MM.1S (cell line): ENCODE measurements around the gene CRTC2.

Experiments
- DNase-seq: peaks from one replicate; pipeline ENCODE4 v3.0.0-alpha.2; 2015
- H2AFZ ChIP-seq: fragments of 300-600 bp; sonication (generic); 2 replicates; pipeline ENCODE4 v1.6.0; 2016; ENCODE audit warnings: antibody characterized with exemption, low read length
- H3F3A ChIP-seq: fragments of 300-600 bp; sonication (generic); 2 replicates; pipeline ENCODE4 v1.6.1; 2016; ENCODE audit warnings: mild to moderate bottlenecking, antibody characterized with exemption, low read length, moderate library complexity, mixed read lengths; ENCODE audit not compliant: insufficient read depth
- H3K27ac ChIP-seq: fragments of 300-600 bp; sonication (generic); 2 replicates; pipeline ENCODE4 v1.5.1; 2016; ENCODE audit warnings: mild to moderate bottlenecking, low read length
- H3K27me3 ChIP-seq: fragments of 300-600 bp; sonication (generic); replicated peaks from 2 replicates; pipeline ENCODE4 v1.6.0; 2016; ENCODE audit warnings: low read length; ENCODE audit not compliant: insufficient read depth
- H3K36me3 ChIP-seq: fragments of 300-600 bp; sonication (generic); replicated peaks from 2 replicates; pipeline ENCODE4 v1.6.1; 2016; ENCODE audit warnings: mild to moderate bottlenecking, low read length, mixed read lengths; ENCODE audit not compliant: insufficient read depth
- H3K4me1 ChIP-seq: fragments of 300-600 bp; sonication (generic); 2 replicates; pipeline ENCODE4 v1.6.1; 2016; ENCODE audit warnings: low read length, mixed read lengths
- H3K4me2 ChIP-seq: fragments of 300-600 bp; sonication (generic); 2 replicates; pipeline ENCODE4 v1.6.0; 2016; ENCODE audit warnings: low read depth, low read length
- H3K4me3 ChIP-seq: fragments of 300-600 bp; sonication (generic); 2 replicates; pipeline ENCODE4 v1.5.1; 2016; ENCODE audit warnings: low read length, mixed read lengths
- H3K79me2 ChIP-seq: fragments of 300-600 bp; sonication (generic); 2 replicates; pipeline ENCODE4 v1.6.1; 2016; ENCODE audit warnings: mixed run types, low read length, mixed read lengths
- H3K9ac ChIP-seq: fragments of 300-600 bp; sonication (generic); 2 replicates; pipeline ENCODE4 v1.6.1; 2016; ENCODE audit warnings: low read length, mixed read lengths
- H3K9me2 ChIP-seq: fragments of 300-600 bp; sonication (generic); replicated peaks from 2 replicates; pipeline ENCODE4 v1.6.1; 2016; ENCODE audit warnings: mild to moderate bottlenecking, low read length, mixed read lengths; ENCODE audit not compliant: insufficient read depth
- H3K9me3 ChIP-seq: fragments of 300-600 bp; sonication (generic); replicated peaks from 2 replicates; pipeline ENCODE4 v1.6.1; 2016; ENCODE audit warnings: mild to moderate bottlenecking, low read length, mixed read lengths; ENCODE audit not compliant: insufficient read depth
- H4K20me1 ChIP-seq: fragments of 300-600 bp; sonication (generic); 2 replicates; pipeline ENCODE4 v1.6.1; 2016; ENCODE audit warnings: mild to moderate bottlenecking, low read length, moderate library complexity, mixed read lengths; ENCODE audit not compliant: insufficient read depth
- EZH2 ChIP-seq: fragments of 300-600 bp; sonication (generic); optimal IDR thresholded peaks from 2 replicates; pipeline ENCODE3; 2017; ENCODE audit warnings: low read depth, mild to moderate bottlenecking, antibody characterized with exemption, low read length, mixed read lengths
- EZH2phosphoT487 ChIP-seq: fragments of 300-600 bp; sonication (generic); IDR thresholded peaks from 2 replicates; pipeline ENCODE4 v1.6.1; 2018; ENCODE audit warnings: antibody characterized with exemption, low read length
- TF ChIP-seq, protein P1 (sequence below): fragments of 300-600 bp; sonication (generic); IDR thresholded peaks from 2 replicates; pipeline ENCODE4 v1.5.1; 2016; ENCODE audit warnings: antibody characterized with exemption, low read length, mixed read lengths

CRTC2 gene

DNA sequence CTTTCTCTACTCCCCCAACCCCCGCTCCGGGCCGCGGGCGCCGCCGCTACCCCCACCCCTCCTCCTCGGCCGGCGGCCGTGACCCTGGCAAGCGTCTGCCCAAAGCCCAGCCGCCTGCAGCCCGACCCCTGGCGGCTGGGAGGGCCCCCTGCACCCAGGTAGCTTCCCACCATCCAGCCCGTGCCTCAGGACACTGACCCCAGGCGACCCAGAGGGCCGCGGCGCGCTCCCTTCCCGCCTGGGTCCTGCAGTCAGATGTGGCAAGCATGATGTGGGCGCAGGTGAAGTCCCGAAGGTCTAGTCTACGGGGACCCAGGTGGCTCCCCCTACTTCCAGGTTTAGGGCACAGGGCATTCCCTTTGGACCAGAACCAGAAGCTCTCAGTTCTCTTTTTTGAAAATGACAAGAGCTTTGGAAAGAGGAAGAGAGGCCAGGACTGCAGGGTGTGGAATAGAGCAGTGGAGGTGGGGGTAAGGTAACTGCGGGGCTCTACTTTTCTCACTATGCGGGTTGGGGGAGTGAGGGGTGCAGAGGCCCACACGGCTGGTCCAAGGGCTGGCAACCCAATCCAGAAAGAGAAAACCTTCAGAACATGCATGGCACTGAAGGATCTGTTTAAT is 11.7 kb downstream of the CRTC2 start, which contains the start of gene DENND4B:
Gene DENND4B (minus strand): TSS at position 97 of the 620 bp plus-strand sequence. CDS start 2,344 bp downstream, outside the sequence.
- H3K79me2 ChIP-seq = peaks cover 28% of the 10 kb centered on the region
- H3K4me3 ChIP-seq = peak within 1 kb of the TSS; percentile 91
- peaks cover 5% of the 10 kb centered on the region for H3K4me1 ChIP-seq
- H3K9me2 ChIP-seq = no peaks in the 10 kb centered on the region
- H2AFZ ChIP-seq = peak within 1 kb of the TSS; percentile 71
- H3K27ac ChIP-seq = peak within 1 kb of the TSS; percentile 85
- 0 out of 2 replicates have a peak, but pooled peaks cover 2% of the 10 kb centered on the region for H3K36me3 ChIP-seq
- peaks cover 28% of the 10 kb centered on the region for H3F3A ChIP-seq
- H3K9ac ChIP-seq = peak within 1 kb of the TSS; percentile 86
- no peak for TF ChIP-seq EZH2
- TF ChIP-seq, protein P1, sequence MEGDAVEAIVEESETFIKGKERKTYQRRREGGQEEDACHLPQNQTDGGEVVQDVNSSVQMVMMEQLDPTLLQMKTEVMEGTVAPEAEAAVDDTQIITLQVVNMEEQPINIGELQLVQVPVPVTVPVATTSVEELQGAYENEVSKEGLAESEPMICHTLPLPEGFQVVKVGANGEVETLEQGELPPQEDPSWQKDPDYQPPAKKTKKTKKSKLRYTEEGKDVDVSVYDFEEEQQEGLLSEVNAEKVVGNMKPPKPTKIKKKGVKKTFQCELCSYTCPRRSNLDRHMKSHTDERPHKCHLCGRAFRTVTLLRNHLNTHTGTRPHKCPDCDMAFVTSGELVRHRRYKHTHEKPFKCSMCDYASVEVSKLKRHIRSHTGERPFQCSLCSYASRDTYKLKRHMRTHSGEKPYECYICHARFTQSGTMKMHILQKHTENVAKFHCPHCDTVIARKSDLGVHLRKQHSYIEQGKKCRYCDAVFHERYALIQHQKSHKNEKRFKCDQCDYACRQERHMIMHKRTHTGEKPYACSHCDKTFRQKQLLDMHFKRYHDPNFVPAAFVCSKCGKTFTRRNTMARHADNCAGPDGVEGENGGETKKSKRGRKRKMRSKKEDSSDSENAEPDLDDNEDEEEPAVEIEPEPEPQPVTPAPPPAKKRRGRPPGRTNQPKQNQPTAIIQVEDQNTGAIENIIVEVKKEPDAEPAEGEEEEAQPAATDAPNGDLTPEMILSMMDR = peak; percentile 98
- TF ChIP-seq EZH2phosphoT487 = no peak
- H4K20me1 ChIP-seq = no peaks in the 10 kb centered on the region
- H3K9me3 ChIP-seq = no peaks in the 10 kb centered on the region
- no peaks in the 10 kb centered on the region for H3K27me3 ChIP-seq
- DNase-seq = peak; percentile 94
- peak within 1 kb of the TSS; percentile 89 for H3K4me2 ChIP-seq

DNA sequence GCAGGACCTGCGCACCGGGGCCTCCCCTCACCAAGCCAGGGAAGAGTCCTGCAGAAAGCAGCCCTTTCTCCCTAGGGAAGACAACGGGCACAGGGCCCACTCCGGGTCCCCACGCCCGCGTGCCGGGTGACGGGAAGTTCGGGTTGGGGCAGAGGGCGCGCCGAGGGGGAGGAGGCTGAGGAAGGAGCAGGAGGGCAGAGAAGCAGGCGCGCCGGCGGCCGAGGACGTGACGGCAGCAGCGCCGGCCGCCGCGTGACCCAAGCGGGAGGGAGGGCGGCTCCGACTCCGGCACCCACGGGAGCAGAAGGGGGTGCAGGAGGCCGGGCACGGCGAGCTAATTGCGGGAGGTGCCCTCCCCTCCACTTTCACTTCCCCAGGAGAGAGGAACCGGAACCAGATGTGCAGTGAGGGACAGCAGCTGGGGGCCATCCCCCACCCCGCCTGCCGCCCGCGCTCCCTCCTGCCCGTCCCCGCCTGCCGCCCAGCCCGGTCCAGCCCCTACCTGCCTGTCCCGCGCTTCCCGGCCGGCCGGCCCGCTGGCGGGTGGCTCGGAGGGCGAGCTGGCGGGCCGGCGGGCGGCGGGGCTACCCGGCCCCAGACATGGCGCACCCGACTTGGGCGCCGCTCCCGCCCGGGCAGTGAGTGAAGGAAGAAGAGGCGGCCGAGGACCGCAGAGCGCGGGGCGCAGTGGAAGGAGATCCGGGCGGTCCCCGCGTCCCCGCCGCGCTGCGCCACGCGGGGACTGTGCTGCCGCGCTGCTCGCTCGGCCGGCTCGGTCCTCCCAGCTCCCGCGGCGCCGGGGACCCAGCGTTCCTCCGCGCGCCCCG is 12.4 kb downstream of the CRTC2 start:
- Histone ChIP-seq H3K9me3 (no peaks in the 10 kb centered on the region), H3K4me3 (peak overlapping the region; percentile 91), H3K9me2 (no peaks in the 10 kb centered on the region), H4K20me1 (no peaks in the 10 kb centered on the region), H3K27me3 (no peaks in the 10 kb centered on the region), H3K9ac (peak overlapping the region; percentile 86), H3F3A (peaks cover 28% of the 10 kb centered on the region), H3K4me2 (peak overlapping the region; percentile 89), H3K79me2 (peaks cover 28% of the 10 kb centered on the region), H2AFZ (peak overlapping the region; percentile 71), H3K27ac (peak overlapping the region; percentile 85), H3K4me1 (peaks cover 5% of the 10 kb centered on the region), H3K36me3 (no peaks in the 10 kb centered on the region)
- peak; percentile 94 for DNase-seq
- TF ChIP-seq, protein P1 = no peak
- TF ChIP-seq EZH2 (no peak), EZH2phosphoT487 (no peak)

DNA sequence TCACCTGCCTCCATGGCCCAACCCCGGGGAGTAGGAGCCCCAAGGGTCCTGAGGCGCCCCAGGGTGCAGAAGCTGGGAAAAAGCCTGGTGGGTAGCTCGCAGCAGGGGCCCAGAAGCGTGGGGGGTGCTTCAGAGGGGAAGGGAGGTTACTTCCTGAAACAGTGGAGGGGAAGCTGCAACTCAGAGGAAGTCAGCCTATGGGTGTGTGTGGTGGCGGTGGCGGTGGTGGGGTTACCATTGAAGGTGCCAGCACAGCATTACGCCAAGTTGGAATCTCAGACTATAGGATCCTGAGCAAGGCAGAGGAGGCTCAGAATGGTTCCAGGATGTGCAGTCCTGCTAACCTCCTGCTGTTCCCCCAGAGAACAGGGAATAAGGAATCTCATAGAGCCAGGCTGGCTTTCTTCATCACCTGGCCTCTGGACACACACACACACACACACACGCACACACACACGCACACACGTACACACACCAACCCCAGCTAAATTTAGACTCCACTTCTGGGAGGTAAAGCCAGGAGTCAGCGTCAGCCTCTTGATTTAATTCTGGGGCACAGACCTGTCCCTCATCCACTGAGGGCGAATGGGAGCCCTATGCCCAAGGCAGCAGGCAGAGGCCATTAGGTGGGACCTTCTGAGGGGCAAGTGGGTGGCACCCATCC is 13.1 kb downstream of the CRTC2 start:
- peak; percentile 46 for DNase-seq
- TF ChIP-seq EZH2phosphoT487 (no peak), EZH2 (no peak)
- TF ChIP-seq, protein P1 = no peak
- H3K36me3 ChIP-seq = no peaks in the 10 kb centered on the region
- H3K9me2 ChIP-seq = no peaks in the 10 kb centered on the region
- no peaks in the 10 kb centered on the region for H3K27me3 ChIP-seq
- H4K20me1 ChIP-seq = no peaks in the 10 kb centered on the region
- peak overlapping the region; percentile 86 for H3K9ac ChIP-seq
- peak overlapping the region; percentile 89 for H3K4me2 ChIP-seq
- H3F3A ChIP-seq = peaks cover 28% of the 10 kb centered on the region
- H3K27ac ChIP-seq = peak overlapping the region; percentile 85
- H2AFZ ChIP-seq = peak overlapping the region; percentile 71
- no peaks in the 10 kb centered on the region for H3K9me3 ChIP-seq
- peak overlapping the region; percentile 91 for H3K4me3 ChIP-seq
- H3K4me1 ChIP-seq = peaks cover 5% of the 10 kb centered on the region
- peaks cover 28% of the 10 kb centered on the region for H3K79me2 ChIP-seq
